Activated CD8-positive, alpha-beta memory T cell treated with anti-CD3 and anti-CD28 coated beads, Interleukin-2, amount 50 U/mL, for 1 hour (primary cell): ENCODE measurements around the gene UBR3.
"Not testable (repeated sequence)": the region's sequence is repeated elsewhere in the genome, so short reads cannot be mapped to it uniquely, and the experiment has no call there.

Experiments
- DNase-seq: peaks from one replicate; pipeline ENCODE4 v3.0.0-alpha.2; 2020; ENCODE audit errors: extremely low read depth

Gene UBR3

GRCh38 chr2:170113168-170113894 is 286.1 kb downstream of the UBR3 start:
- DNase-seq, result no peak

GRCh38 chr2:170115501-170116229 is 288.4 kb downstream of the UBR3 start:
- DNase-seq, result no peak

- DNase-seq, result no peak
These were observed 291.4 kb downstream of the UBR3 start for GRCh38 chr2:170118641-170119040.

GRCh38 chr2:170119326-170119725 is 292.1 kb downstream of the UBR3 start:
- not testable (repeated sequence) for DNase-seq

- DNase-seq, result no peak
These were observed 294.4 kb downstream of the UBR3 start for GRCh38 chr2:170121689-170122088.

- no peak for DNase-seq
These were observed 295.8 kb downstream of the UBR3 start for GRCh38 chr2:170122883-170123547.

GRCh38 chr2:170123593-170123992 is 296.3 kb downstream of the UBR3 start:
- no peak for DNase-seq

GRCh38 chr2:170126138-170126728 is 299.0 kb downstream of the UBR3 start:
- DNase-seq, result not testable (repeated sequence)
